GM23248 (cell line): ENCODE results near the gene RPS28.

Source experiments
- EZH2 ChIP-seq: fragments of 200-600 bp; sonication (generic); IDR thresholded peaks from 2 replicates; pipeline ENCODE4 v1.6.1; 2018; ENCODE audit warnings: antibody characterized with exemption, mild to moderate bottlenecking; ENCODE audit not compliant: insufficient read depth, poor library complexity, severe bottlenecking
- EZH2phosphoT487 ChIP-seq: fragments of 200-600 bp; sonication (generic); IDR thresholded peaks from 2 replicates; pipeline ENCODE4 v1.6.1; 2018; ENCODE audit warnings: antibody characterized with exemption, moderate library complexity, mild to moderate bottlenecking, low read depth; ENCODE audit not compliant: insufficient read depth

GRCh38 chr19:8308891-8309291, 12.4 kb upstream of the RPS28 start:
- TF ChIP-seq EZH2phosphoT487 (no peak), EZH2 (no peak)
